Caco-2 (cell line): ENCODE measurements around the gene SLC2A9. TPM values are rescaled to one million over a fixed set of nuclear protein-coding genes. Genes with fewer than 3 reads are reported as not detected.
A peak's percentile ranks its signal among the peaks of the same experiment; 100 is the strongest.

ENCODE experiments used
- BruUV-seq: library from RNA; stranded (reverse); fragments of 400-500 nt; replicated peaks from 2 replicates; lab custom pipeline; 2021; lab: Mats Ljungman, UMichigan
- CTCF ChIA-PET: fragments of 300-600 bp; sonication (Branson Sonifier 250); formaldehyde crosslinking; loops from one replicate; lab custom pipeline; 2022; ENCODE audit warnings: antibody characterized with exemption; lab: Charles Lee
- POLR2A ChIA-PET: fragments of 300-600 bp; sonication (Branson Sonifier 250); formaldehyde crosslinking; loops from one replicate; lab custom pipeline; 2022; ENCODE audit warnings: antibody characterized with exemption; lab: Charles Lee
- DNase-seq, 2 experiments: peaks; one replicate each; pipeline versions ENCODE4 v3.0.0 to v3.0.0-alpha.2; 2020 to 2022
- H3K27me3 ChIP-seq: replicated peaks from 2 replicates; pipeline ENCODE4 v1.6.0; 2011; ENCODE audit warnings: low read length; ENCODE audit not compliant: control insufficient read depth, insufficient read depth
- H3K36me3 ChIP-seq: 2 replicates; pipeline ENCODE4 v1.5.1; 2011; ENCODE audit warnings: low read length; ENCODE audit not compliant: control insufficient read depth, insufficient read depth
- H3K4me1 ChIP-seq: fragments of 250-450 bp; sonication (Bioruptor Pico); 2 replicates; pipeline ENCODE4 v1.5.1; 2020; ENCODE audit warnings: mild to moderate bottlenecking
- H3K4me3 ChIP-seq: 2 replicates; pipeline ENCODE4 v1.5.1; 2011; ENCODE audit warnings: low read depth, mild to moderate bottlenecking, control low read depth, low read length
- H3K9me3 ChIP-seq: fragments of 250-450 bp; sonication (Bioruptor Pico); 2 replicates; pipeline ENCODE4 v1.5.1; 2020; ENCODE audit warnings: mild to moderate bottlenecking, moderate library complexity
- H3K27ac Mint-ChIP-seq: one replicate; pipeline ENCODE4 v1.8.0; 2022; ENCODE audit warnings: mixed read lengths; ENCODE audit not compliant: unreplicated experiment
- H3K27me3 Mint-ChIP-seq: one replicate; pipeline ENCODE4 v1.8.0; 2022; ENCODE audit warnings: mixed read lengths; ENCODE audit not compliant: insufficient read depth, unreplicated experiment
- H3K36me3 Mint-ChIP-seq: one replicate; pipeline ENCODE4 v1.8.0; 2022; ENCODE audit warnings: mild to moderate bottlenecking, mixed read lengths; ENCODE audit not compliant: insufficient read depth, unreplicated experiment
- H3K4me1 Mint-ChIP-seq: one replicate; pipeline ENCODE4 v1.8.0; 2022; ENCODE audit warnings: low read depth, mixed read lengths; ENCODE audit not compliant: unreplicated experiment
- H3K4me3 Mint-ChIP-seq: one replicate; pipeline ENCODE4 v1.8.0; 2022; ENCODE audit warnings: mild to moderate bottlenecking, moderate library complexity, mixed read lengths; ENCODE audit not compliant: unreplicated experiment
- H3K9me3 Mint-ChIP-seq: one replicate; pipeline ENCODE4 v1.8.0; 2022; ENCODE audit warnings: mixed read lengths; ENCODE audit not compliant: unreplicated experiment
- intact Hi-C: fragments of 100-400 bp; cut with micrococcal nuclease; formaldehyde crosslinking; loops from one replicate; pipeline ENCODE4 v1.10.0; 2022; ENCODE audit not compliant: unreplicated experiment
- total RNA-seq: library from RNA; stranded (reverse); gene quantifications from 2 replicates; pipeline ENCODE4 v1.2.3, GENCODE V29; 2022
- TF ChIP-seq, protein P1 (sequence below), 2 experiments: fragments of 200-600 bp in 1 of 2; IDR thresholded peaks; 1 replicate in 1 of 2; 2 replicates in 1 of 2; pipeline versions ENCODE4 v1.5.1 to v1.8.0; 2011 to 2022; ENCODE audit warnings: antibody characterized with exemption in 1 of 2, control low read depth in 1 of 2, inconsistent platforms in 1 of 2, low read depth in 1 of 2, low read length in 1 of 2, mild to moderate bottlenecking in 1 of 2, moderate library complexity in 1 of 2; ENCODE audit not compliant: insufficient read depth in 1 of 2, severe bottlenecking in 1 of 2, unreplicated experiment in 1 of 2

SLC2A9 gene
- total RNA-seq, 1 experiment from 2014 or later: 21.0 TPM

- peaks cover 7% of the 10 kb centered on the region for H3K36me3 Mint-ChIP-seq
- CTCF ChIA-PET: no interaction called here
- TF ChIP-seq, protein P1, sequence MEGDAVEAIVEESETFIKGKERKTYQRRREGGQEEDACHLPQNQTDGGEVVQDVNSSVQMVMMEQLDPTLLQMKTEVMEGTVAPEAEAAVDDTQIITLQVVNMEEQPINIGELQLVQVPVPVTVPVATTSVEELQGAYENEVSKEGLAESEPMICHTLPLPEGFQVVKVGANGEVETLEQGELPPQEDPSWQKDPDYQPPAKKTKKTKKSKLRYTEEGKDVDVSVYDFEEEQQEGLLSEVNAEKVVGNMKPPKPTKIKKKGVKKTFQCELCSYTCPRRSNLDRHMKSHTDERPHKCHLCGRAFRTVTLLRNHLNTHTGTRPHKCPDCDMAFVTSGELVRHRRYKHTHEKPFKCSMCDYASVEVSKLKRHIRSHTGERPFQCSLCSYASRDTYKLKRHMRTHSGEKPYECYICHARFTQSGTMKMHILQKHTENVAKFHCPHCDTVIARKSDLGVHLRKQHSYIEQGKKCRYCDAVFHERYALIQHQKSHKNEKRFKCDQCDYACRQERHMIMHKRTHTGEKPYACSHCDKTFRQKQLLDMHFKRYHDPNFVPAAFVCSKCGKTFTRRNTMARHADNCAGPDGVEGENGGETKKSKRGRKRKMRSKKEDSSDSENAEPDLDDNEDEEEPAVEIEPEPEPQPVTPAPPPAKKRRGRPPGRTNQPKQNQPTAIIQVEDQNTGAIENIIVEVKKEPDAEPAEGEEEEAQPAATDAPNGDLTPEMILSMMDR (IDR thresholded peaks at IDR 0.05; ENCODE audit: insufficient read depth in 1 of 2, low read depth in 1 of 2, low read length in 1 of 2, severe bottlenecking in 1 of 2, unreplicated experiment in 1 of 2): no peak
- H3K27me3 Mint-ChIP-seq: no peaks in the 10 kb centered on the region
- no peaks in the 10 kb centered on the region for H3K9me3 ChIP-seq
- no peaks in the 10 kb centered on the region for H3K27me3 ChIP-seq
- DNase-seq: no peak
- H3K4me3 ChIP-seq: no peak overlapping the region
- no peaks in the 10 kb centered on the region for H3K36me3 ChIP-seq
- intact Hi-C loops: no loop called here
- no peak overlapping the region for H3K27ac Mint-ChIP-seq
- no peaks in the 10 kb centered on the region for H3K9me3 Mint-ChIP-seq
- H3K4me1 Mint-ChIP-seq: peaks cover 43% of the 10 kb centered on the region
- peaks cover 51% of the 10 kb centered on the region for H3K4me1 ChIP-seq
- no peak overlapping the region for H3K4me3 Mint-ChIP-seq
- POLR2A ChIA-PET: interaction anchor here (0.5 kb wide), 1 partner anchor 92 kb away, joined by 3 read pairs; no protein-coding TSS in a partner anchor
- no TSS peak for BruUV-seq
These were observed 4.0 kb upstream of the SLC2A9 start for GRCh38 chr4:10025230-10025806.

DNA sequence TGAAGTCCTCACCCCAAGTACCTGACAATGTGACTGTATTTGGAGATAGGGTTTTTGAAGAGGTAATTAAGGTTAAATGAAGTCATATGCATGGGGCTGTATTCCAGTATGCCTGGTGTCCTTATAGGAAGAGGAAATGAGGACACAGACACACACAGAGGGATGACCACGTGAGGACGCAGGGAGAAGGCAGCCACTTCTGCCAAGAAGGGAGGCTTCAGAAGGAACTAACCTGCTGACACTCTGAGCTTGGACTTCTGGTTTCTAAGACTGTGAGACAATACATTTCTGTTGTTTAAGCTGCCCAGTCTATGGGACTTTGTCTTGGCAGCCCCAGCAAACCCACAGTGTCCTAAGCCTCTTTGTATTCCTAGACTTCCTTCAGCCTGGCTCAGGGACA lies 3.0 kb upstream of the SLC2A9 start:
- no TSS peak for BruUV-seq
- Histone ChIP-seq H3K36me3 (no peaks in the 10 kb centered on the region), H3K4me3 (no peak overlapping the region), H3K4me1 (peaks cover 58% of the 10 kb centered on the region), H3K9me3 (no peaks in the 10 kb centered on the region), H3K27me3 (no peaks in the 10 kb centered on the region)
- Mint-ChIP-seq H3K9me3 (no peaks in the 10 kb centered on the region), H3K4me3 (no peak overlapping the region), H3K27me3 (no peaks in the 10 kb centered on the region), H3K4me1 (peaks cover 42% of the 10 kb centered on the region), H3K36me3 (peaks cover 7% of the 10 kb centered on the region), H3K27ac (peak overlapping the region; percentile 83)
- POLR2A ChIA-PET: no interaction called here
- CTCF ChIA-PET: no interaction called here
- intact Hi-C loops: no loop called here
- TF ChIP-seq, protein P1 (IDR thresholded peaks at IDR 0.05; ENCODE audit: insufficient read depth in 1 of 2, low read depth in 1 of 2, low read length in 1 of 2, severe bottlenecking in 1 of 2, unreplicated experiment in 1 of 2): no peak
- no peak for DNase-seq

DNA sequence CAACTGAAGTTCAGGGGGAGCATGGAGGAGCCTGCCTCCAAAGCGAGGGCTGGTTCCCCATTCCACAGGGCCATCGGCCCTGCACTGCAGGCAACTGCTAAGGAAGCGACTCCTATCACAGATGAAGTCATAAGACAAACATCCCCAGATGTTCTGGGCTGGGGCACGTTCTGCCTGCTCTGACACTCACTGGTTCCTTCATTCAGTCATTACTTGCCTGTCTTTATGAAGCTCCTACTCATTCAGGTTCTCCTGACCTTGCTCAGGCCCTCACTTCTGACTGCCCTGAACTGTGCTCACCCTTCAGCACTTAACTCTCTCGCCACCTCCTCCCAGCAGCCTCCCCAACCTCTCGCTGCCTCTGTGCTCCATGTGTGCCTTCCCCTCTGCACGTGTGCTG lies 2.5 kb upstream of the SLC2A9 start:
- no peaks in the 10 kb centered on the region for H3K27me3 ChIP-seq
- ChIA-PET CTCF (no interaction called here), POLR2A (no interaction called here)
- H3K4me3 Mint-ChIP-seq: no peak overlapping the region
- H3K4me1 Mint-ChIP-seq: peaks cover 37% of the 10 kb centered on the region
- no peak overlapping the region for H3K4me3 ChIP-seq
- intact Hi-C loops: no loop called here
- peaks cover 11% of the 10 kb centered on the region for H3K36me3 Mint-ChIP-seq
- H3K36me3 ChIP-seq: no peaks in the 10 kb centered on the region
- BruUV-seq: no TSS peak
- H3K4me1 ChIP-seq: peaks cover 53% of the 10 kb centered on the region
- no peak for DNase-seq
- no peaks in the 10 kb centered on the region for H3K27me3 Mint-ChIP-seq
- no peaks in the 10 kb centered on the region for H3K9me3 Mint-ChIP-seq
- H3K9me3 ChIP-seq: no peaks in the 10 kb centered on the region
- peak overlapping the region; percentile 83 for H3K27ac Mint-ChIP-seq
- TF ChIP-seq, protein P1 (IDR thresholded peaks at IDR 0.05; ENCODE audit: insufficient read depth in 1 of 2, low read depth in 1 of 2, low read length in 1 of 2, severe bottlenecking in 1 of 2, unreplicated experiment in 1 of 2): no peak
